Activated CD4-positive, alpha-beta T cell treated with anti-CD3 and anti-CD28 coated beads, Interleukin-2, Interleukin-4, amounts not matched to agents 100 ng/mL and 50 ng/mL, durations not matched to agents 16 hours and 8 hours (primary cell): ENCODE results near the gene RAB3GAP1.
"Not testable (repeated sequence)": the region's sequence is repeated elsewhere in the genome, so short reads cannot be mapped to it uniquely, and the experiment has no call there.

ENCODE experiments used
- DNase-seq: peaks from one replicate; pipeline ENCODE4 v3.0.0-alpha.2; 2020; ENCODE audit warnings: low spot score

Gene RAB3GAP1

DNA sequence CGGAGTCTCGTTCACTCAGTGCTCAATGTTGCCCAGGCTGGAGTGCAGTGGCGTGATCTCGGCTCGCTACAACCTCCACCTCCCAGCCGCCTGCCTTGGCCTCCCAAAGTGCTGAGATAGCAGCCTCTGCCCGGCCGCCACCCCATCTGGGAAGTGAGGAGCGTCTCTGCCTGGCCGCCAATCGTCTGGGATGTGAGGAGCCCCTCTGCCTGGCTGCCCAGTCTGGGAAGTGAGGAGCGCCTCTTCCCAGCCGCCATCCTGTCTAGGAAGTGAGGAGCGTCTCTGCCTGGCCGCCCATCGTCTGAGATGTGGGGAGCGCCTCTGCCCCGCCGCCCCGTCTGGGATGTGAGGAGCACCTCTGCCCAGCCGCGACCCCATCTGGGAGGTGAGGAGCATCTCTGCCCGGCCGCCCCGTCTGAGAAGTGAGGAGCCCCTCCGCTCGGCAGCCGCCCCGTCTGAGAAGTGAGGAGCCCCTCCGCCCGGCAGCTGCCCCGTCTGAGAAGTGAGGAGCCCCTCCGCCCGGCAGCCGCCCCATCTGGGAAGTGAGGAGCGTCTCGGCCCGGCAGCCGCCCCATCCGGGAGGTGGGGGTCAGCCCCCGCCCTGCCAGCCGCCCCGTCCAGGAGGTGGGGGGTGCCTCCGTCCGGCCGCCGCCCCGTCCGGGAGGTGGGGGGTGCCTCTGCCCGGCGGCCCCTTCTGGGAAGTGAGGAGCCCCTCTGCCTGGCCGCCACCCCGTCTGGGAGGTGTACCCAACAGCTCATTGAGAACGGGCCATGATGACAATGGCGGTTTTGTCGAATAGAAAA, 53.6 kb downstream of the RAB3GAP1 start:
- DNase-seq, result not testable (repeated sequence)

DNA sequence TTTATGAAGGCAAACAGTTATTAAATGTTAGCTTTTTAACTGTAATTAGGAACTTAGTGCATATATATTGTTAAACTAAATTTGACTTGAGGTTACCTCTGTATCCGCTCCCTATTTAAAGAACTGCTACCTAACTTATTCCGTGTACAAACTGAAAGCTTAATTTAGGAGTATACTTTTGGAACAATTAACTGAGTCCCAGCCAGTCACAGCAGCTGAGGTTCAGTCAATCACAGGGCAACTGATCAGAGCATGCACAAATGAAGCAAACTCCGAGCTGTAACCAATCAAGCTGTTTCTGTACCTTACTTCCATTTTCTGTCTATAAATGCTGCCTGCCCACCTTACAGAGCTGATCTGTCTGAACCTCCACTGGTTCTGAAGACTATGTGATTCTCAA, 61.2 kb downstream of the RAB3GAP1 start:
- no peak for DNase-seq

DNA sequence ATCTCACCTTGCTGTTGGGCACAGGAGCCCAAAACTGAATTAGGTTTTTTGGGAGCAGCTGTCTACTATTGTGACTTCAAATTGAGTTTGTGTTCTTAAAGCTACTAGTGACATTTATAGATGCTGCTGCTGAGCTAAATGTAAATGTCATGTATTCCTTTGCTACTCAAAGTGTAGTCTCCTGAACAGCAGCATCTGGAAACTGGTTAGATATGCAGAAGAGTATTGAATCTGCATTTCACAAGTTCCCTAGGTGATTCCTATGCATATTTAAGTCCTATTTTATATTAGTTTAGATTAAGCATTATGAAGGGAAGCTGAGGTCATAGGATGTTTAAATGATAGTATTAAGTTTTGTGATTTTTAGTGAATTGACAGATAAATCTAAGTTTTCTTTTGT, 67.5 kb downstream of the RAB3GAP1 start:
- DNase-seq, result no peak

DNA sequence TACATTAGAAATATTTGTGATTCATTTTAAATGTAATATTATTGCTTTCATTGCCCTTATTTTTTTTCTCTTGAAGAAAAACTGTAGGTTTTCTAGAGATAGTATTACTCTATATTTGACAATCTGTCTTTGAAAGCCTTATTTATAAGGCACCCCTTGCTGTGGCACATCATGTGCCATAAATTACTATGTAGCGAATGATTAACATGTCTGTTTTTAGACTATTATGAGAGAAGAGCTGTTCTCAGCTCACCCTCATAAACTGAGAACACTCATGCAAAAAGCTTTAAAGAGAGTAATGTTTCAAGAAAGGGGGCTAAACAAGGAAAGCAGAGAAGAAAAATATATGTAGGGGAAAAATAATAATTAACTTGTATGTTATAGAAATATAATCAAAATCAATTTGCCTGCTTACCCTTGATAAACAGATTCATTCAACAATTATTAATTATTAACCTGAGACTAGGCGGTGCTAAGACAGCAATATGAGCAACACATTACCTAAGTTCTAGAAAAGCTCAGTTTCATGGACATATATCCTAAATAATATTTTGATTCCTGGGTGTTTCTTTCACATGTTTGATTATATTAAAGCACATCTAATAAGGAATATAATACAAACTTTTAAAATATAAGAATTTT, 69.0 kb downstream of the RAB3GAP1 start:
- no peak for DNase-seq

DNA sequence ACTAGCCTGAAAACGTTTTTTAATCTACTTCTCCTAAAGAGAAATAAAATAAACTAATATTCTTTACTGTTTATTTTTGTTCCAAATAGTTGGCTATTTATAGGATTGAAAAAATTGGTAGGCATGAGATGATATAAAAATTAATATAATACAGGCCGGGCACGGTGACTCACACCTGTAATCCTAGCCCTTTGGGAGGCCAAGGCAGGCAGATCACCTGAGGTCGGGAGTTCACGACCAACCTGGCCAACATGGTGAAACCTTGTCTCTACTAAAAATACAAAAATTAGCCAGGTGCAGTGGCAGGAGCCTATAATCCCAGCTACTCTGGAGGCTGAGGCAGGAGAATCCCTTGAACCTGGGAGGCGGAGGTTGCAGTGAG, 69.6 kb downstream of the RAB3GAP1 start:
- not testable (repeated sequence) for DNase-seq

DNA sequence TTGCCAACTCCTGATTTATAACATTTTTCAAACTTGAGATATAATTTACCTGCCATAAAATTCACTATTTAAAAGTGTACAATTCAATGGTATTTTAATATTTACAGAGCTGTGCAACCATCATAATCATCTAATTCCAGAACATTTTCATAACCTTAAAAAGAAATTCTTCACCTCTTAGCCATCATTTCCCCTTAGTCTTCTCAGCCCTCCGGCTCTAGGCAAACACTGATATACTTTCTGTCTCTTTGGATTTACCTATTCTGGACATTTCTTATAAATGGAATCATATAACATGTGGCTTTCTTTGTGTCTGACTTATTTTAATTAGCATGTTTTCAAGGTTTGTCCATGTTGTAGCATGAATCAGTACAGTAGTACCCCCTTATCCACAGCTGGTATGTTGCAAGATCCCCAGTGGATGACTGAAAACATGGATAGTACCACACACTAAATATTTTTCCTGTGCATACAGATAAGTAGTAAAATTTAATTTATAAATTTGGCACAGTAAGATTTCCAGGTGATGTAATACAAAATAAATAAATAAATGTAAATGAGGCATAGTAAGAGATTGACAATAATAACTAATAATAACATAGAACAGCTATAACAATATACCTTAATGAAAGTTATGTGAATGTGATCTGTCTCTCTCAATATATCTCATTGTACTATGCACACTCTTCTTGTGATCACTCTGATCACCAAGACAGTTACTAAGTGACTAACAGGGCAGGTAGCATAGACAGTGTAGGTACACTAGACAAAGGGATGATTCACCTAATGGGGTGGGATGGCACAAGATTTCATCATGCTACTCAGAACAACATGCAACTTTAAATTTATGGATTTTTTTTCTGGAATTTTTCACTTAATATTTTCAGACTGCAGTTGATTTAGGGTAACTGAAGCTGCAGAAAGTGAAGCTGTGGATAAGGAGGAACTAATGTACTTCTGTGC, 73.1 kb downstream of the RAB3GAP1 start:
- DNase-seq, result no peak

DNA sequence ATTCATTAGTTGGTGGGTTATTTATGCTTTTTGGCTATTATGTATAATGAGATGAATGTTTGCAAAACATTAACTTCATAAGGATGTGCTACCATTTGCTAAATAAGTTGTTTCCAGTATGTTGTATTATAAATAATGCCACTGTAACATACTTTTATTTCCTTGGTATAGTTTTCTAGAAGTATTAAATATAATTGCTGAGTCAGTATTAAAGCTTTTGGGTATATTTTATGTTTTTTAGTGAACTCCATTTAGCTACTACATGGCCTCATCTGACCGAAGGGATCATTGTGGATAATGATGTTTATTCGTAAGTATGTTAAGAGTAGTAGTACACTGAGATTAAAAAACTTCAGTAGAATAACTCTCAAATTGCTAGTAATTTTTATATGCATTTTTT, 73.8 kb downstream of the RAB3GAP1 start:
- no peak for DNase-seq

DNA sequence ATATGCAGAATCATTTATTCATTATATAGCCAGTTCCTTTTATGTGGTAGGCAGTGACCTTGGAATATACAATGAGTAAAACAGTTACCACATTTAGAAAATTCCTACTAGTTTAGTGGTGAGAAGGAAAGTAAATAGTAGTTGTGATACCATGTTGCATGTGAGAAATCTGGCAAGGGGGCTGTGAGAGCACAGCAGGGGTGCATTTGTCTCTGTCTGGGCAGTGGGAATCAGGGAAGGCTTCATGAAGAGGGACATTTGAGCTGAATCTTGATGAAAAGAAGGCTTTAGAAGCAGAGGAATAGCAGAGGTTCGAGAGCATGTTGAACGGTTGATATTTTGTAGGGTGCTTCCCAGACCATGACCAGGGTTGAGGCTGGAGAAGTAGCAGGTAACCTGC, 78.7 kb downstream of the RAB3GAP1 start:
- DNase-seq, result no peak

DNA sequence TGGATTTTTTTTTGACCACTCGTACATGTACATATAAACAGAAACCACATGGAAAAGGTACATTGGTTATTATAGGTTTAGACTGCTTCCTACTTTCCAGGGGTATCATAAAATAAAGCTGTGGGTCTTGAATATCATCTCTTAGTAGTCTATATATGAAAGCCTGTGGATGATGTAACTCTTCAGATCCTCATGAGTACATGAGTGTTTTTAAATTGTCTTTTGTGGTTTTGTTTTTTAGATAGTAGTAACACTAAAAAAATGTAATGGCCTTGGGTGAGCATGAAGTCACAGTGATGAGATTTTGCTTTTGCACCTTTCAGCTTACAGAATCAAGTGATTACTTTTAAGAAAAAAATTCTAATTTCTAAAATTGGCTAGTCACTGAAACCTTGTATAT, 80.2 kb downstream of the RAB3GAP1 start:
- no peak for DNase-seq

DNA sequence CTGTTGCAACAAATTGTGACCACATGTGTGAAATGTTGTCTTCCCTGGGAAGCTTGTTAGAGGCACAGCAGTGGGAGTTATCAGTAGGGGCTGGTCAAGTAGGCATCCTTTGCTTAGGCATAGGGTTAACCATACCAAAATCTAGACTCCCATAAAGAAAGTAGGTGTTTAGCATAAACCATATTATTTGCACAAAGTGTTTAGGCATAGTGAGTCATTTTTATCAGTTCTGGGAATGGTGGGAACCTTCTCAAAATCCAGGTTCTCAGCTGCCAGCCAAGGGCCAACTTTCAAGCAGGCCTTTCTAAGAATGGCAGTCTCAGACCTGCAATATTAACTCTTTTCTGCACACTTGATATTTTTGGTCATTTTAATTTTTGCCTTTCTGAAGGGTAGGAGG, 88.5 kb downstream of the RAB3GAP1 start:
- DNase-seq, result no peak

DNA sequence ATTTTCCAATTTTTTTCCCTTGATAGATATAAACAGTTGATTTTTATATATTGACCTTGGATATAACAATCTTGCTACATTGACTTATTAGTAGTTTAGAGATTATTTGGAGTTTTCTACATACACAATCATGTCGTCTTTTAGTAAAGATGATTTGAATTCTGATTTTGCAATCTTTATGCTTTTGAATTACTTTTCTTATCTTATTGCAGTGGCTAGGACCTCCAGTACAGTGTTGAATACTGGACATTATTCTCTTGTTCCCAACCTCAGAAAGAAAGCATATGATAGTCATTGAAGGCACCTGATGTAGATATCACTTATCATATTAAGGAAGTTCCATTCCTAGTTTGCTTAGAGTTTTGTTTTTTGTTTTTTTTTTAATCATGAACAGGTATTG, 90.2 kb downstream of the RAB3GAP1 start:
- DNase-seq, result no peak

DNA sequence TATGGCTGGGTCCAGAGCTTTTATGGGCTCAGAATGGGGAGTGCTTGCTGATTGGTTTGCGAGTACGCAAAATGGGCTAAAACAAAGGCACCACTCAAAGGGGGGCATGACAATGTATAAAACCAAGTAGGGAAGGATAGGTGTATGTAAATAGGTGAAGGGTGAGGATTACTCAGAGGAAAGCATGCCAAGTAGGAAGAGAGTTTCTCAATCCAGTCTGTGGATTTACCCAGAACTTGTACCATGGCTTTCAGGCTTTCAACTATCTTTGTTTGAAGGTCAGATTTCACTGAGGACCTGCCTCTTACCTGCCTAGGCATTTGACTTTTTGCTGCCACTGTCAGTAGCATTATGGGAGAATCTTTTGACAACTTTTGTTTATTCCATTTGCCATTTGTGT, 92.3 kb downstream of the RAB3GAP1 start:
- DNase-seq, result no peak

DNA sequence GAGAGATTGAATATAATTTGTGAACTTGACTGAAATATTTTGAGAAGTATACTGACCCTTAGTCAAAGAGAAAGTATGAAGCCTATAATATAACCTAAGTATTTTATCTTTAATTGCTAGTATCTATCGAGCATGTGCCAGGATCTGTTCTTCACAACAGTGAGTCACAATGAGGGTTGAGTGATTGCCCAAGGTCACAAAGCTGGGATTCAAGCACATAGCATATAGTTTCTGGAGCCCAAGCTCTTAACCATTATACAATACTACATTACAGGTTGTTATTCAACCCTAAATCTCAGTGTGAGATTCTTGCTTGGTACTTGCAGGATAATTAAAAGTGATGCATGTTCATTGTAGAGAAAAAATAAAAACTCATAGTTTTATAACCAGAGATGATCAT, 97.2 kb downstream of the RAB3GAP1 start:
- DNase-seq, result no peak

DNA sequence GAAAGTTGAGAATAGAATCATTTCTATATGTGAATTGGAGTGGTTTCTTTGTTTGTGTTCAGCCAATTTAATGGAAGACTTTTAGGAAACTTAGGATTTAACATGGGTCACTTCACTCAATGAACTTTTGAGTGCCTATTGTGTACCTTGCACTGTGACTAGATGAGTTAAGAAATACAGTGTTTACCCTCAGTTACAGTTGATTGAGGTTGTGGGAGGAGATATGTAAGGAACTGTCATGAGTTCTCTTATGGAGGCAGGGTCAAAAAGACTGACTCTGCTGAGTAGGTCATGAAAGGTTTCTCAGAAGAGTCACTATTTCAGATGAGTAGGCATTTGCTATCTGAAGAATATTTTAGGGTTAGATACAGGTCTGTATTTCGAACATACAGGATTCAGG, 98.6 kb downstream of the RAB3GAP1 start:
- DNase-seq, result no peak

DNA sequence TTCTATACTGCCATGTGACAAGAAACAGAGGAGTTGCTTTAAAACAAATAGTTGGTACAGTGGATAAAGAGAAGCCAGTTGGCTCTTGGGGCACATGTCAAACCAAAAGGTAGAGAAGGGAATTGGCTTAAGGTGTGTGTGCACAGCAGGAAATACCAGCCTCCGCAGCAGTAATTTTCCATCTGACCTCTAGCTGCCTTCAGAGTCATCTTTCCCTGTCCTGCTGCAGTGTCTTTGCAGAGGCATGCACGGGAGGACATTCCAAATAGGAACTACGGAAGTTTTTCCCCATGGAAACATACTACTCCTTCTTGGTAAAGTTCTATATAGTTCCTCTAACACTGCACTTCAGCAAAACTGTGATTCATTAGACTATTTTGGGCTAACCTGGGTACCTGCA, 99.5 kb downstream of the RAB3GAP1 start:
- DNase-seq, result no peak

DNA sequence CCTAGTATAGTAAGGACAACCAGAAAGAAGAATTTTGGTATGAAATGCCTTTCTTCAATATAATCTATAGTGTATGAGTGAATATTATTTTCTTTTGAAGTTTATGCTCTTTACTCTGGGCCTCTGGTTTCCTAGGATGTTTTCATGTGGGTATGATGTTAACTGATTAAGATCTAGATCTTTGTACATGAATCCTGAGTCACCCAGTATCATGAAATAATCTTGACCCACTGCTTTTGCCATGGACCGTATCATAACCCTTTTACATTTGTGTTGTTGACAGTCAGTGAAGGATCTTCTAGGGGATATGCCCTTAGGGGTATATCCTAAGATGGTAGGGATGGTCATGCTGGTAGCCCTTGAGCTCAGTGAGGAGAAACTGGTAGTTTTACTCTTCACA, 100.3 kb downstream of the RAB3GAP1 start:
- DNase-seq, result no peak

DNA sequence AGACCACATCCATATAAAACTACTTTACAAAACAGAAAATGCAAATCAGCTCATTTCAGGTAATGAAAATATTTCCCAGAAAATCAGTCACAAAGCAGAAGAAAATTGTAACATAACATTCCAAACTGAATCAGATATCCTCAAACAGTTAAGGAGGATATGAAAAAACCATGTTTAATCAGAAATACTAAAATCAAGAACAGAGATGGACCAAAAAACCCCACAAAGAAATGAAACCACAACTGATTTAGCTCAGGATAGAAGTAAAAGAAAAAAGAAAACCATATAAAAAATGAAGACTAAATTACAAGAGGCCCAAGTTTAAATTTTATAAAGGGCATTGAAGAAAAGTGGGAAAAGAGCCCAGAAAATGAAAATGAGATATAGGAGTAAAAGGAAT, 102.9 kb downstream of the RAB3GAP1 start:
- no peak for DNase-seq

DNA sequence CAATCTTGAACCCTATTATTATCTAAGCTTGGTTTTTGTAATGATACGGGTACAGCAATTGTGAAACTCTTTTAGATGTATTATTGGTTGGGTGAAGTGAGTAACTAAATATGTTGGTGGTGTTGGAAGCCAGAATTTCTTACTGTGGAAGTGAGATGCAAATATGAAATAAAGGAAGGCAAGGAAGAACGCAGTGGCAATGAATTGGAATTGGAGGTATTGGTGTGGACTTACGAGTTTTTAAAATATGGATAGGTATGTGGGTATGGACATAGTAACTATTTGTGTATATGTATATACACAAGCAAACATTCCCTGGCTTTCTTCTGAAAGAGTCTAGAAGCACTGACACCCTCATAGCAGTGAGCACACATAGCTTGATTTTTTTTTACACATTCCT, 105.8 kb downstream of the RAB3GAP1 start:
- no peak for DNase-seq

DNA sequence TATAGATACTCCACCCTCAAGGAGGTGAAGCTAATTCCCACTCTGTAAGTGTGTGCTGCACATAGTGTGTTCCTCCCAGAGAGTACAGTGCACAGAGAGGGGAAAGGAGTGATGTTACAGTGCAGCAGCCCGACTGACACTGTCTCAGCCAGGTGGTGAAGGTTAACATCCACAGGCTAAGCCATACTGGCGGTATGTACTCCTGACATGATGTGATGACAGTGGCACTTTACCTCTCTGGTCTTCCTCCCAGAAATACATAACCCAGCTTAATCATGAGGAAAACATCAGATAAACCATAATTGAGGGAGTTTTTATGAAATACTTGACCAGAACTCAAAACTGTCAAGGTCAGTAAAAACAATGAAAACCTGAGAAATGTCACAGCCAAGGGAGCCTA, 107.1 kb downstream of the RAB3GAP1 start:
- DNase-seq, result no peak

DNA sequence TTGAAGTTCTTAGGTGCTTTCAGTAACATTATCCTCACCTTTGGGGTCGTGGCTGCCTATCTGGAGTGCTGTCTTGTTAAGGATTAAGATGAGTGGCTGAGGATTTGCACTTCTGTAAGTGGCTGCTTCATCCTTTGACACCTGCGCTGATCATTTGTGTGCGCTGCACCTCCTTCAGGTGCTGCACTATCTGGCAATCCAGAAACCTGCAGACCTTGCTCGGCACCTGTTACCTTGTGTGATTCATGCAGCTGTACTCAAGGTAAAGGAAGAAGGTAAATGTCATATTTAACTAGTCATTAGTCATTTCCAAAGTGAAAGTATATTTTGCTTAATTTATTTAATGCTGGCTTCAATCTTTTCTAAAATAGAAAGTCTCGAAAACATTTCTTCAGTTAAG, 110.3 kb downstream of the RAB3GAP1 start:
- no peak for DNase-seq

DNA sequence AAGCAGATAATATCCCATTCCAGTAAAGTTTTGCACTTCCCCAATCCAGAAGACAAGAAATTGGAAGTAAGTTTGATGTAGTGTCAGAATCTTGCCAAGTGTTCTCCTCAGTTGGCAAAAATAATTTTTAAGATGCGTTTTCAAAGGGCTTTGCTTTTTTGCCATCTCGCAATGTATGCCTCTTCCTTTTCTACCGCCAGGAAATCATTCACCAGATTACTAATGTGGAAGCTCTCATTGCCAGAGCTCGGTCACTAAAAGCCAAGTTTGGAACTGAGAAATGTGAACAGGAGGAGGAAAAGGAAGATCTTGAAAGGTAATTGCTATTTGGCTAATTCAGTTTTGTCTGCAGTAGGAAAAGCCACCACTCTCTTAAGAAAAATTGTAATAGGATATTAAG, 110.7 kb downstream of the RAB3GAP1 start:
- DNase-seq, result no peak

DNA sequence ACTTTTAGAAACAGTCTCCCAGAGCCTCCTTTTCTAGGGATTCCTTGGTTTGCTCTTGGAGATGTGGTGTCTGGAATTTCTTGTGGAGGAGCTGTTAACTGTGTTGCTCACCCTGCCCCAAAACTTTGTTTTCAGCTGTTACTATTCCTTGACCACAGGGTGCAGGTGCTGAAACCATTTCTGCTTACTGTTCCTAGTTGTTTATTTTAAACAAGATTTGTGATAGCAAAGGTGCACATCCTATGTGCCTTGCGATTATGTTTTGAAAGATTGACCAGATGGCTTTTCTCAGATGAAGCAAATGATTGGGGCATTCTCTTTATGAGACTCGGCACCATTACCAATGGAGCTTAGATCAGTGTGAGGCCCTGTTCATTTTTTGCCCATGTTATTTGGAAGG, 111.2 kb downstream of the RAB3GAP1 start:
- no peak for DNase-seq

DNA sequence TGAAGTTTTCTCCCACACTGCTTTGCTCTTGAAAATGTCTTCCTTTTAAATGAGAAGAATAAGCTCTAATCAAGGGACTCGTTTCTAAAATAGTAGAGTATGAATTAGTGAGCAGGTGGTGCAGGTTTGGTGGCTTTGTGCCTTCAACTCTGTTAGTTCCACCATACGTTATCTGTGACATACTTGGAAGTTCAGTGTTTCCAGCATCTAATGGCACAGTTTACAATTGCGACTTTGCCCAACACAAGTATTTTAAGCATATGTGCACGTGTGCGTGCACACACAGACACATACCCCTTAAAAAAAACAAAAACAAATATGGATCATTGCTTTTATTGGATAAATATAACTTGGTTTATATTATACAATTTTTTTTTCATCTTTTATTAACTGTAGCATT, 111.8 kb downstream of the RAB3GAP1 start:
- no peak for DNase-seq
